Stimulated activated CD8-positive, alpha-beta memory T cell treated with anti-CD3 and anti-CD28 coated beads, Interleukin-15, amount 100 ng/mL, for 24 hours (primary cell): ENCODE data around the gene ARHGEF28.
A peak's percentile ranks its signal among the peaks of the same experiment; 100 is the strongest.

Experiments used
- DNase-seq: peaks from one replicate; pipeline ENCODE4 v3.0.0-alpha.2; 2020; ENCODE audit warnings: low read depth

ARHGEF28 gene

GRCh38 chr5:73939557-73939956 lies 313.6 kb downstream of the ARHGEF28 start:
- DNase-seq, result no peak

GRCh38 chr5:73940026-73940425 lies 314.0 kb downstream of the ARHGEF28 start:
- no peak for DNase-seq

GRCh38 chr5:73940801-73941200 lies 314.8 kb downstream of the ARHGEF28 start:
- DNase-seq, result no peak

GRCh38 chr5:73942783-73943182 lies 316.8 kb downstream of the ARHGEF28 start:
- DNase-seq, result no peak

- no peak for DNase-seq
These were observed 317.4 kb downstream of the ARHGEF28 start for GRCh38 chr5:73943397-73943796.

- no peak for DNase-seq
These were observed 318.6 kb downstream of the ARHGEF28 start for GRCh38 chr5:73944581-73944980.

GRCh38 chr5:73945505-73945904 lies 319.5 kb downstream of the ARHGEF28 start:
- DNase-seq, result peak; percentile 7

- no peak for DNase-seq
These were observed 320.3 kb downstream of the ARHGEF28 start for GRCh38 chr5:73946278-73946677.

- no peak for DNase-seq
These were observed 321.1 kb downstream of the ARHGEF28 start for GRCh38 chr5:73946919-73947602.

- no peak for DNase-seq
These were observed 322.1 kb downstream of the ARHGEF28 start for GRCh38 chr5:73947906-73948640.

- no peak for DNase-seq
These were observed 322.7 kb downstream of the ARHGEF28 start for GRCh38 chr5:73948720-73949119.

- no peak for DNase-seq
These were observed 324.5 kb downstream of the ARHGEF28 start for GRCh38 chr5:73950441-73950873.

GRCh38 chr5:73950912-73951430 lies 325.0 kb downstream of the ARHGEF28 start:
- no peak for DNase-seq

GRCh38 chr5:73952872-73953271 lies 326.9 kb downstream of the ARHGEF28 start:
- no peak for DNase-seq

GRCh38 chr5:73954381-73954780 lies 328.4 kb downstream of the ARHGEF28 start:
- no peak for DNase-seq

- DNase-seq, result no peak
These were observed 329.4 kb downstream of the ARHGEF28 start for GRCh38 chr5:73955271-73955846.

- no peak for DNase-seq
These were observed 331.5 kb downstream of the ARHGEF28 start for GRCh38 chr5:73957397-73958001.

- DNase-seq, result no peak
These were observed 332.0 kb downstream of the ARHGEF28 start for GRCh38 chr5:73958037-73958436.

- DNase-seq, result no peak
These were observed 334.0 kb downstream of the ARHGEF28 start for GRCh38 chr5:73960023-73960422.

GRCh38 chr5:73960426-73960825 lies 334.4 kb downstream of the ARHGEF28 start:
- DNase-seq, result no peak

- DNase-seq, result no peak
These were observed 336.9 kb downstream of the ARHGEF28 start for GRCh38 chr5:73962801-73963425.

- no peak for DNase-seq
These were observed 338.4 kb downstream of the ARHGEF28 start for GRCh38 chr5:73964352-73964865.
